HG02870 (cell line): ENCODE results near the gene LHX1.

Experiments used
- ATAC-seq: cut with Tn5 transposase; IDR thresholded peaks from one replicate; pipeline ENCODE4 v1.9.1; 2021; ENCODE audit warnings: mild to moderate bottlenecking, moderate library complexity; ENCODE audit not compliant: unreplicated experiment

LHX1 gene

GRCh38 chr17:36937001-36937958 lies at the start of gene LHX1:
LHX1 (plus strand) TSS chr17:36937475; CDS start chr17:36938198, 723 bp downstream.
- ATAC-seq = no peak

- ATAC-seq = no peak
These were observed 48.9 kb upstream of the LHX1 start for GRCh38 chr17:36888236-36888951.

- no peak for ATAC-seq
These were observed 47.4 kb upstream of the LHX1 start for GRCh38 chr17:36889770-36890349.

GRCh38 chr17:36890398-36891168 lies 46.7 kb upstream of the LHX1 start:
- ATAC-seq = no peak

GRCh38 chr17:36892112-36892838 lies 45.0 kb upstream of the LHX1 start:
- ATAC-seq = no peak

- no peak for ATAC-seq
These were observed 43.1 kb upstream of the LHX1 start for GRCh38 chr17:36894177-36894576.

- ATAC-seq = no peak
These were observed 42.4 kb upstream of the LHX1 start for GRCh38 chr17:36894925-36895324.

- no peak for ATAC-seq
These were observed 37.8 kb upstream of the LHX1 start for GRCh38 chr17:36899250-36900159.

GRCh38 chr17:36900160-36900512 lies 37.1 kb upstream of the LHX1 start:
- no peak for ATAC-seq

- ATAC-seq = no peak
These were observed 35.8 kb upstream of the LHX1 start for GRCh38 chr17:36901506-36901905.

- no peak for ATAC-seq
These were observed 29.9 kb upstream of the LHX1 start for GRCh38 chr17:36907407-36907806.

GRCh38 chr17:36910513-36910912 lies 26.8 kb upstream of the LHX1 start:
- no peak for ATAC-seq

GRCh38 chr17:36911001-36911400 lies 26.3 kb upstream of the LHX1 start:
- ATAC-seq = no peak

GRCh38 chr17:36913132-36913531 lies 24.1 kb upstream of the LHX1 start:
- no peak for ATAC-seq

GRCh38 chr17:36918211-36918691 lies 19.0 kb upstream of the LHX1 start:
- no peak for ATAC-seq

- no peak for ATAC-seq
These were observed 17.8 kb upstream of the LHX1 start for GRCh38 chr17:36919407-36919968.

- no peak for ATAC-seq
These were observed 17.0 kb upstream of the LHX1 start for GRCh38 chr17:36920032-36921005.
